ENCODE measurements around the gene KLHL41.

Gene KLHL41

DNA sequence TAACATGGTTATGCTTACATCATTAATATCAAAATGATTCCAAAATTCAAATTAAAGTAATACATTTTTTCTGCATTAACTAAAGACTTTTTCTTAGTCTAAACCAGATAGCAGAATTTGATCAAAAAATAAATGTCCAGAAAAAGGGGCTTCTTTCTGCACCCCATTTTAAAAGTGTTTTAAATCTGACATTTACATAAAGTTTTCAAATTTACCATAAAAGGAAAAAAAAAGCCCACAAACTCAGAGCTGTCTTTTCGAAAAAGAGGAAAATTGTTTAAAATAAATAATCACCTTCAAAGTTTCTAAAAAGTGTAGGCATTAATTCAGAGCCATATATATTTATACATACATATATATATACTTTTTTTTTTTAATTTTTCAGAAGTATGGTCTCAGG, 62.7 kb downstream of the KLHL41 start:
- Histone ChIP-seq H3K4me3 (ENCODE audit: low read depth in 1 of 2, low read length in 2 of 2) (peak overlapping the region in 1 of 2 experiments; percentile 23; a peak in 2 of 4 replicates), H2AFZ (ENCODE audit: low read depth, low read length) (no peak overlapping the region), H4K20me1 (ENCODE audit: insufficient read depth, low read length) (no peaks in the 10 kb centered on the region), H3K36me3 (ENCODE audit: insufficient read depth, low read length) (peaks cover 10% of the 10 kb centered on the region), H3K9me3 (ENCODE audit: insufficient read depth, low read length, severe bottlenecking) (no peaks in the 10 kb centered on the region), H3K4me1 (ENCODE audit: insufficient read depth, low read length) (peaks cover 37% of the 10 kb centered on the region), H3K27ac (ENCODE audit: low read length) (no peak overlapping the region), H3K27me3 (ENCODE audit: insufficient read depth, low read length, poor library complexity) (no peaks in the 10 kb centered on the region), H3K79me2 (ENCODE audit: insufficient read depth, low read length) (peaks cover 50% of the 10 kb centered on the region), H3K4me2 (ENCODE audit: insufficient read depth, low read length) (peak overlapping the region; percentile 90), H3K9ac (ENCODE audit: low read depth, low read length) (peak overlapping the region; percentile 80)
- DNase-seq (no peak), ATAC-seq (ENCODE audit: insufficient read depth, low read depth) (no peak)
- TF ChIP-seq, protein P1, sequence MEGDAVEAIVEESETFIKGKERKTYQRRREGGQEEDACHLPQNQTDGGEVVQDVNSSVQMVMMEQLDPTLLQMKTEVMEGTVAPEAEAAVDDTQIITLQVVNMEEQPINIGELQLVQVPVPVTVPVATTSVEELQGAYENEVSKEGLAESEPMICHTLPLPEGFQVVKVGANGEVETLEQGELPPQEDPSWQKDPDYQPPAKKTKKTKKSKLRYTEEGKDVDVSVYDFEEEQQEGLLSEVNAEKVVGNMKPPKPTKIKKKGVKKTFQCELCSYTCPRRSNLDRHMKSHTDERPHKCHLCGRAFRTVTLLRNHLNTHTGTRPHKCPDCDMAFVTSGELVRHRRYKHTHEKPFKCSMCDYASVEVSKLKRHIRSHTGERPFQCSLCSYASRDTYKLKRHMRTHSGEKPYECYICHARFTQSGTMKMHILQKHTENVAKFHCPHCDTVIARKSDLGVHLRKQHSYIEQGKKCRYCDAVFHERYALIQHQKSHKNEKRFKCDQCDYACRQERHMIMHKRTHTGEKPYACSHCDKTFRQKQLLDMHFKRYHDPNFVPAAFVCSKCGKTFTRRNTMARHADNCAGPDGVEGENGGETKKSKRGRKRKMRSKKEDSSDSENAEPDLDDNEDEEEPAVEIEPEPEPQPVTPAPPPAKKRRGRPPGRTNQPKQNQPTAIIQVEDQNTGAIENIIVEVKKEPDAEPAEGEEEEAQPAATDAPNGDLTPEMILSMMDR (IDR thresholded peaks at IDR 0.05; ENCODE audit: borderline replicate concordance, extremely low read depth, low read length, poor library complexity, severe bottlenecking) = no peak
- no peak for TF ChIP-seq EZH2 (IDR thresholded peaks at IDR 0.05; ENCODE audit: borderline replicate concordance, low read depth, low read length, severe bottlenecking)

DNA sequence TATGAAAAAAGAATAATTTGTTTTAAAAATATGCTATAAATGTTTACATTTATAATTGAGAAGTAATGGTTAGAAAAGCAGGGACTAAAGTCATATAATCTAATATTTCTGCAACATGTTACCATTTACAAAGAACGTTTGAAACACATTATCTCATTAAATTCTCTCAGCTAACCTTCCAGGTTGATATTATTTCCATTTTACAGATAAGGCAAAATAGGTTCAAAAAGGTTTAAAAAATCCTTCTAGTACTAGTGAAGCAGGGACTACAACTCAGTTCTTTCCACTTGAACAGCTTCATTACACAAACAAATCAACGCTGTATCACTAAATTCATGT, 63.3 kb downstream of the KLHL41 start:
- Histone ChIP-seq H3K9ac (ENCODE audit: low read depth, low read length) (peak overlapping the region; percentile 80), H3K36me3 (ENCODE audit: insufficient read depth, low read length) (peaks cover 10% of the 10 kb centered on the region), H3K4me2 (ENCODE audit: insufficient read depth, low read length) (peak overlapping the region; percentile 90), H3K4me1 (ENCODE audit: insufficient read depth, low read length) (peaks cover 37% of the 10 kb centered on the region), H3K9me3 (ENCODE audit: insufficient read depth, low read length, severe bottlenecking) (no peaks in the 10 kb centered on the region), H3K27ac (ENCODE audit: low read length) (peak overlapping the region; percentile 78), H3K4me3 (ENCODE audit: low read depth in 1 of 2, low read length in 2 of 2) (peak overlapping the region; percentile 89 to 95), H2AFZ (ENCODE audit: low read depth, low read length) (peak overlapping the region; percentile 90), H3K27me3 (ENCODE audit: insufficient read depth, low read length, poor library complexity) (no peaks in the 10 kb centered on the region), H4K20me1 (ENCODE audit: insufficient read depth, low read length) (no peaks in the 10 kb centered on the region), H3K79me2 (ENCODE audit: insufficient read depth, low read length) (peaks cover 49% of the 10 kb centered on the region)
- TF ChIP-seq EZH2 (IDR thresholded peaks at IDR 0.05; ENCODE audit: borderline replicate concordance, low read depth, low read length, severe bottlenecking) = no peak
- TF ChIP-seq, protein P1 (IDR thresholded peaks at IDR 0.05; ENCODE audit: borderline replicate concordance, extremely low read depth, low read length, poor library complexity, severe bottlenecking) = no peak
- ATAC-seq (ENCODE audit: insufficient read depth, low read depth) = no peak
- no peak for DNase-seq

DNA sequence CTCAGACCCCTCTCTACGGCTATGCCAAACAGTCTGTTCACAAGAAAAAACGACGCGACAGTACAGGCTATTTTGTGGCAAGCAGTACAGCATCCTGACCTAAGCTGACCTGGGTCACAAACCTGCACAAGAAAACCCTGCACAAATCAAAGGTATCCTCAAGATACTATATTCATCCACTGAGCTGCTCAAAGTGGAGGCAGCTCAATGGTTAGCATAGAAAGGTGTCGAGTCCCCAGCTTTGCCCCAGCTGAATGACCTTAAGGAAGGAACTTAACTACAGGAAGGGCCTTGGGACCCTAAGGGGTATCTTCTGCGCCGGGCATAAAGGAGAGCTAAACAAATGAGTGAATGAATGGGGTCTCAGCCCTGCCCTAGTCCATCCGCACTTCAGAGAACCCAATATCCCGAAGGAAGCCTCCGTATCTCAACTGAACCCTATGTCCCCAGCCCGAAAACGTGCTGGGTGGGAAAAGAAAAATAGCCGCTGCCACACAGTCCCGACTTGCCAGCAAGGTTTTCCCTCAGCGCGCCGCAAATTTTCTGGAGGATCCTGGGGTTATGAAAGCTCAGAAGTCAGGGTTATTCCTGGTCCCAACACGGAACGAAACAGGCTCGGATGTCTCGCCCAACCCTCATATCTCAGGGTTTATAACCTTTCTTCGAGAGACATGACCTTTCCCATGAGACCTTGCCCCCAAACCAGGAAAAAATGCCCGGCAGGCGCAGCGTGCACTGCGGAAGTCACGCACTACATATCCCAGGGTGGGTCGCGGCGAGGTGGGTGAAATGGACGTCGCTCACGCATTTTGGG, 63.9 kb downstream of the KLHL41 start, which contains the start of gene FASTKD1:
TSS of gene FASTKD1 (minus strand) at position 706 of the 814 bp plus-strand sequence. CDS start 1,836 bp downstream, outside the sequence.
- peak within 1 kb of the TSS; percentile 78 for H3K27ac ChIP-seq (ENCODE audit: low read length)
- DNase-seq = peak; percentile 95
- peaks cover 37% of the 10 kb centered on the region for H3K4me1 ChIP-seq (ENCODE audit: insufficient read depth, low read length)
- peaks cover 10% of the 10 kb centered on the region for H3K36me3 ChIP-seq (ENCODE audit: insufficient read depth, low read length)
- peak within 1 kb of the TSS; percentile 89 to 95 for H3K4me3 ChIP-seq (ENCODE audit: low read depth in 1 of 2, low read length in 2 of 2)
- peaks cover 46% of the 10 kb centered on the region for H3K79me2 ChIP-seq (ENCODE audit: insufficient read depth, low read length)
- ATAC-seq (ENCODE audit: insufficient read depth, low read depth) = peak; percentile 98
- no peaks in the 10 kb centered on the region for H3K9me3 ChIP-seq (ENCODE audit: insufficient read depth, low read length, severe bottlenecking)
- H3K4me2 ChIP-seq (ENCODE audit: insufficient read depth, low read length) = peak within 1 kb of the TSS; percentile 90
- H2AFZ ChIP-seq (ENCODE audit: low read depth, low read length) = peak within 1 kb of the TSS; percentile 90
- H3K9ac ChIP-seq (ENCODE audit: low read depth, low read length) = peak within 1 kb of the TSS; percentile 80
- TF ChIP-seq EZH2 (IDR thresholded peaks at IDR 0.05; ENCODE audit: borderline replicate concordance, low read depth, low read length, severe bottlenecking) = no peak
- TF ChIP-seq, protein P1 (IDR thresholded peaks at IDR 0.05; ENCODE audit: borderline replicate concordance, extremely low read depth, low read length, poor library complexity, severe bottlenecking) = no peak
- H3K27me3 ChIP-seq (ENCODE audit: insufficient read depth, low read length, poor library complexity) = no peaks in the 10 kb centered on the region
- no peaks in the 10 kb centered on the region for H4K20me1 ChIP-seq (ENCODE audit: insufficient read depth, low read length)
